Kidney tubule cell (primary cell): ENCODE results near the gene ADAM8.
"Not testable (repeated sequence)": the region's sequence is repeated elsewhere in the genome, so short reads cannot be mapped to it uniquely, and the experiment has no call there.

ENCODE experiments used
- DNase-seq: peaks from one replicate; pipeline ENCODE4 v3.0.0-alpha.2; 2018; ENCODE audit warnings: low spot score

Gene ADAM8

DNA sequence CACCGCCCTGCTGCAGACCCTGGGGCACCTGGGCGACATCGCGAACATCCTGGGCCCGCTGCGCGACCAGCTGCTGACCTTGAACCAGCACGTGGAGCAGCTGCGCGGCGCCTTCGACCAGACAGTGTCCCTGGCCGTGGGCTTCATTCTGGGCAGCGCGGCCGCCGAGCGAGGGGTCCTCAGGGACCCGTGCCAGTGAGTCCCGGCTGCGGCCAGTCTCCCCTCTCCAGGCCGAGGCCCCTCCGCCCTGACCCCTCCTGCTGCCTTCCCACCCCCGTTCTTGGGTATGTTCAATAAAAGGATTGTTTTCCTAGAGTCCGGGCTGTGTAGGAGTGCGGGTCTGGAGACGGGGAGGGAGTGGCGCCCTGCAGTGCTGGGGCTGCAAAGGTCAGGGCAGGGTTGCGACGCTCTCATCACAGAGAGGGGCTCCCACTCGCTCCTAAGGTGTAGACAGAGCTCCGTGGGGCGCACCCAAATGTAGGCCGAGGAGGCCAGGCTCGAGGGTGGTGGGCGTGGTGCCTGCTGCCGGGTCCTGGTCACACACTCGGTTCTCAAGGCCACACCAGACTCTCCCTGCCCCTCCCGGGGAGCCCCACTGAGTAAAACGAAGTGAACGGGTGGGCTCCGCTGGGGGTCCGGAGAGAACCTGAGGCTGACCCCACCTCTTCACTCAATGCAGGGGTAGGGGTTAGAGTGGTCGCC is 45.3 kb downstream of the ADAM8 start:
- no peak for DNase-seq

GRCh38 chr10:133230387-133231195 is 46.1 kb downstream of the ADAM8 start:
- no peak for DNase-seq

DNA sequence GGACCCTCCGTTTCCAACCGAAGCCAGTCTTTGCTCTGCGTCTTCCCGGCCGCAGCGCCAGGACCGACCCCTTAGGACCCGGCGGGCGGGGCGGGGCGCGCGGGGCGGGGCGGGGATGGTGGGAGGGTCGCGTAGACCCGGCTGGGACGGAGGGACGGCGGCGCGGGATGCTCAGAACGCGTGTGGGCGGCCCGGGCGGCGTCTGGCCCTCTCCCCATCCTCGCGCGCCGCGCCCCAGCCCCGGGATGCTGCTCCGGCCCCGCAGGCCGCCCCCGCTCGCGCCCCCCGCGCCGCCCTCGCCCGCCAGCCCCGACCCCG is 46.7 kb downstream of the ADAM8 start, which contains the start of gene UTF1:
UTF1 (plus strand) TSS at position 174 of the 318 bp plus-strand sequence; CDS start at position 246, 72 bp downstream.
- DNase-seq, result no peak

- DNase-seq, result no peak
Observed at GRCh38 chr10:133229265-133230043, 47.2 kb downstream of the ADAM8 start.

DNA sequence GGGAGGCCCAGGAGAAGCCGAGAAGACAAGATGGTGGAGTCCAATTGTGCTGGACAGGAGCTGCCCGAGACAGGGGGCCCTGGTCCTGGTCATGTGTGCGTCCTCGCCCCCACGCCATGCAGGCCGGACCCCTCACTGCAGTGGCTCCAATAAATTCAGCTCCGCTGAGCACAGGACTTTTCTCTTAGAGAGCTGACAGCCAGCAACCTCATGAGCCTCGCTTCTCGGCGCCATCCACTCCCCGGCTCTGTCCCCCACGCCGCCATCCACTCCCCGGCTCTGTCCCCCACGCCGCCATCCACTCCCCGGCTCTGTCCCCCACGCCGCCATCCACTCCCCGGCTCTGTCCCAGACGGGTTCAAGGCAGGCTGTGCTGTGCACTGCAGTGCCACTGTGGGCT is 49.4 kb downstream of the ADAM8 start:
- no peak for DNase-seq

GRCh38 chr10:133226251-133226808 is 50.3 kb downstream of the ADAM8 start:
- DNase-seq, result peak; percentile 13

- peak; percentile 46 for DNase-seq
Observed at GRCh38 chr10:133225707-133226191, 50.9 kb downstream of the ADAM8 start.

DNA sequence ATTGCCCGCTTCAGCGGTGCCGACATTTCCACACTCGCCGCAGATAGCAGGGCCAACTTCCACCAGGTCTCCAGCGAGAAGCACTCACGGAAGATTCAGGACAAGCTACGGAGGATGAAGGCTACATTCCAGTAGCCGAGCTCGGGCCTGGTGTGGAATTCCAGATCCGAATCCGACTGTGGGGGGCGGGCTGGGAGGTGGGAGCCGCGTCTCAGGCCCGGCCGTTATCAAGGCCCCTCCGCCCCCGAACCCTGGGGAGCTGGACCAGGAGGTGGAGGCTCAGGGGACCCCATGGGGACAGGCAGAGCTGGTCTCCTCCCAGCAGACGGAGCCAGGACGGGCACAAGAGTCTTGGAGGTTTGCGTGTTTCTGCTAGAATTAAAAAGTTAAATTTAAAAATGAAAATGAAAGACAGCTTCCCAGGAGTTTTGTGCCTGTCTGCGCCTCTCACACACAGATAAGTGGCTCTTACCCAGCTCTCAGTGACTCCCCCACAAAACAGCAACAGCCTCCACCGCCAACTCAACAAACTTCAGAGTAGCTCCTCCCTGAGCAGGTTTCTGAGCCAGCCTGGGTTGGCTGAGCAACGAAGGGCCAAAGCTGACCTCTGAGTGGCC is 51.8 kb downstream of the ADAM8 start:
- peak; percentile 13 for DNase-seq

DNA sequence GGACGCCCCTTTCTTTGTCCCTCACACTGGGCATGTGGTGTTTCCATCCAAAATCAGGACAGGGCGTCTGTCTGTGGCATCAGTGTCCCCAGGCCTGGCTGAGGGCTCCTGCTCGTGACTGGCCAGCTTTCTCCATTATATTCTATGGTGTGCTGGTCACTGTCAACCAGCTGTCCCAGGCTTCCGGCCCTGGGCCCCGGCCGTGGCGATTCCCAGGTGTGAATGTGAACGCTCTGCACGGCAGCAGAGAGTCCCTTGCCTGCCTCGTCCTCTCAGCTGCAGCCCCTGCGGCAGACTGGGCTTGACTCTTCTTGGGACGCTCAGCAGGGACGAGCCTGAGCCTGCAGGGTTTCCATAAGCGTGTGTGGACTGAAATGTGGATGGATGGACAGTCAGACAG is 52.6 kb downstream of the ADAM8 start:
- no peak for DNase-seq

DNA sequence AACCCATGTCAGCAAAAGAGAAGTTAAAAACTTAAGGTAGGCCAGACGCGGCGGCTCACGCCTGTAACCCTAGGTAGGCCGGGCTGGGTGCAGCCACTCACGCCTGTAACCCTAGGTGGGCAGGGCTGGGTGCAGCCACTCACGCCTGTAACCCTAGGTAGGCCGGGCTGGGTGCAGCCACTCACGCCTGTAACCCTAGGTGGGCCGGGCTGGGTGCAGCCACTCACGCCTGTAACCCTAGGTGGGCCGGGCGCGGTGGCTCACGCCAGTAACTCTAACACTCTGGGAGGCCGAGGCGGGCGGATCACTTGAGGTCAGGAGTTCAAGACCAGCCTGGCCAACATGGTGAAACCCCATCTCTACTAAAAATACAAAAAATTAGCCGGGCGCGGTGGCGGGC is 54.9 kb downstream of the ADAM8 start:
- not testable (repeated sequence) for DNase-seq

DNA sequence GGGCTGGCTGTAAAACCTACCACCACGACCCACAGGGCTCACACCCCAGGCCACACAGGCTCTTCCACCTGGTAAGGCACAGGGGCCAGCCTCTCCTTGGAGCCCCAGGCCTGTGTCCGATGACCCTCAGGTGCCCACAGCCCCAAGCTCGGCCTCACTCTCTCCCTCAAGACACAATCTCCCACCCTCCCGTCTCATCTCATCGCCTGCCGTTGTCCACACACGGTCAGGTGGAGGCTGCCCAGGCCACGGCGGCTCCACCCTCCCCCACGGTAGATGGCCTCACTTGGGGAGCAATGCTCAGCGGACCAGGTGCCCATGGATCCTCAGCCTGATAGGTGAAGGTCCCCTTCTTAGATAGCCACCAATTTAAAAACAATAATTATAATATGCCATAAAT is 55.3 kb downstream of the ADAM8 start:
- DNase-seq, result no peak

- DNase-seq, result no peak
Observed at GRCh38 chr10:133219782-133220181, 56.9 kb downstream of the ADAM8 start.

DNA sequence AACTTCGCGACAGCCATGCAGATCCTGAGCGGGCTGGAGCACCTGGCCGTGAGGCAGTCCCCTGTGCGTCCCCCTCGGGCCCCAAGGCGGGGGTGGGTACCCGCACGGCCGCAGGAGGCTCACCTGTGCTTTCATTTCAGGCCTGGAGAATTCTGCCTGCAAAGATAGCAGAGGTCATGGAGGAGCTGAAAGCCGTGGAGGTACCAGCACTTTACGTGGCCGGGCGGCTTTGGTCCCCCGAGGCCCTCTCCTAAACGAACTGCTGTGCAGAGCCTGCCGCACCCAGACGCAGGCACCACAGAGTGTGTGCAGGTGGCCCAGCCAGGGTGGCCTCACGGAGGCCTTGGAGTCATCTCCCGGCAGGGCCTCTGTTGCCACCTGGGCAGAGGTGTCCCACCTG is 57.8 kb downstream of the ADAM8 start:
- DNase-seq, result no peak

GRCh38 chr10:133217800-133218589 is 58.7 kb downstream of the ADAM8 start:
- no peak for DNase-seq

GRCh38 chr10:133216776-133217175 is 59.9 kb downstream of the ADAM8 start:
- DNase-seq, result no peak

- no peak for DNase-seq
Observed at GRCh38 chr10:133215586-133215985, 61.1 kb downstream of the ADAM8 start.

GRCh38 chr10:133214468-133215410 is 61.9 kb downstream of the ADAM8 start:
- DNase-seq, result no peak

- DNase-seq, result no peak
Observed at GRCh38 chr10:133213641-133214467, 62.8 kb downstream of the ADAM8 start.
